Spleen (tissue), 11 donors: ENCODE data around the gene DHX38. TPM values are rescaled to one million over a fixed set of nuclear protein-coding genes. Genes with fewer than 3 reads are reported as not detected.

Experiments used
- DNase-seq: peaks from one replicate; pipeline ENCODE4 v3.0.0-alpha.2; 2020
- H3K27ac ChIP-seq, 8 donors: fragments of 200-600 bp; sonication (generic) in 7 of 8; 1 replicate in 4 of 8; 2 replicates in 4 of 8; pipeline versions ENCODE4 v1.5.0 to v1.8.0; 2016 to 2021; ENCODE audit warnings: inconsistent platforms in 4 of 8, mild to moderate bottlenecking in 4 of 8, moderate library complexity in 1 of 8
- H3K27me3 ChIP-seq, 7 donors: fragments of 200-600 bp; sonication (generic) in 6 of 7; replicated peaks in 1 of 7; 1 replicate in 4 of 7; 2 replicates in 3 of 7; pipeline versions ENCODE4 v1.5.0 to v1.8.0; 2016 to 2021; ENCODE audit warnings: inconsistent platforms in 3 of 7, mild to moderate bottlenecking in 1 of 7
- H3K36me3 ChIP-seq, 6 donors: fragments of 200-600 bp; sonication (generic) in 5 of 6; 1 replicate in 4 of 6; 2 replicates in 2 of 6; pipeline versions ENCODE4 v1.5.0 to v1.8.0; 2016 to 2021; ENCODE audit warnings: inconsistent platforms in 2 of 6
- H3K4me1 ChIP-seq, 6 donors: fragments of 200-600 bp; sonication (generic) in 5 of 6; 1 replicate in 3 of 6; 2 replicates in 3 of 6; pipeline versions ENCODE4 v1.5.0 to v1.8.0; 2016 to 2021; ENCODE audit warnings: inconsistent platforms in 3 of 6
- H3K4me3 ChIP-seq, 8 donors: fragments of 200-600 bp; sonication (generic) in 7 of 8; 1 replicate in 4 of 8; 2 replicates in 4 of 8; pipeline versions ENCODE4 v1.5.0 to v1.8.0; 2016 to 2021; ENCODE audit warnings: inconsistent platforms in 4 of 8, mild to moderate bottlenecking in 4 of 8, moderate library complexity in 2 of 8
- H3K9me3 ChIP-seq, 8 donors: fragments of 200-600 bp; sonication (generic) in 7 of 8; 1 replicate in 4 of 8; 2 replicates in 4 of 8; pipeline versions ENCODE4 v1.5.0 to v1.8.0; 2016 to 2021; ENCODE audit warnings: inconsistent platforms in 4 of 8
- CTCF ChIP-seq, 11 experiments: fragments of 200-600 bp in 7 of 11; fragments of 450-650 bp in 4 of 11; sonication (generic) in 4 of 11; IDR thresholded peaks in 8 of 11; conservative IDR thresholded peaks in 3 of 11; 1 replicate in 7 of 11; 2 replicates in 4 of 11; pipeline versions ENCODE4 v1.4.0 to v1.8.0; 2016 to 2021; ENCODE audit warnings: antibody characterized with exemption in 11 of 11, inconsistent platforms in 4 of 11, mild to moderate bottlenecking in 1 of 11
- POLR2A ChIP-seq, 3 donors: fragments of 450-650 bp; IDR thresholded peaks; one replicate each; pipeline ENCODE4 v1.5.1; 2017; ENCODE audit warnings: antibody characterized with exemption in 3 of 3, mild to moderate bottlenecking in 1 of 3
- POLR2AphosphoS5 ChIP-seq, 3 donors: sonication (generic); formaldehyde crosslinking; IDR thresholded peaks; one replicate each; pipeline ENCODE4 v1.5.1; 2017; ENCODE audit warnings: antibody characterized with exemption in 3 of 3
- WGBS, 5 donors: extraction: QIAGEN DNeasy Blood & Tissue Kit in 3 of 5; methylation state at CpG; one replicate each; pipeline versions ENCODE4 v1.1.5 to v1.1.7; 2013 to 2018; 5-methylcytosine and 5-hydroxymethylcytosine counted together
- intact Hi-C: fragments of 100-400 bp; cut with DNase I; formaldehyde crosslinking; loops from one replicate; pipeline ENCODE4 v1.15.0; 2023; ENCODE audit warnings: low total_unique reads
- polyA plus RNA-seq, 3 donors: library from polyadenylated mRNA; stranded (reverse); fragments of 200-250 nt; gene quantifications; one replicate each; pipeline ENCODE4 v1.2.1, GENCODE V29; 2013
- total RNA-seq, 7 donors: library from RNA; depleted of rRNA in 3 of 7; stranded (reverse); fragments of >200 nt in 3 of 7; fragmentation: NEBNext Ultra II Directional in 4 of 7; extraction: Animal tissue kit (Norgen Biotek cat#: 25700) in 4 of 7; gene quantifications; one replicate each; pipeline versions ENCODE4 v1.1.0 to v1.2.1, GENCODE V29; 2016 to 2021
- donor health status: healthy with polysubstance abuse.
- donor health status: DM: no; HTN: no; CAD: no; lungs with moderate emphysema.
- donor health status: DM: no; HTN: no; CAD: no.
- donor health status: Bipolar disorder and iron deficiency.
- donor health status: healthy.
- donor health status: DM: no; HTN: no; CAD: no.
- donor health status: DM: yes; HTN: yes; CAD: no.

Gene DHX38
- total and polyA plus RNA-seq, 10 donors, result 28.5 to 89.3 (median 70.1) TPM

DNA sequence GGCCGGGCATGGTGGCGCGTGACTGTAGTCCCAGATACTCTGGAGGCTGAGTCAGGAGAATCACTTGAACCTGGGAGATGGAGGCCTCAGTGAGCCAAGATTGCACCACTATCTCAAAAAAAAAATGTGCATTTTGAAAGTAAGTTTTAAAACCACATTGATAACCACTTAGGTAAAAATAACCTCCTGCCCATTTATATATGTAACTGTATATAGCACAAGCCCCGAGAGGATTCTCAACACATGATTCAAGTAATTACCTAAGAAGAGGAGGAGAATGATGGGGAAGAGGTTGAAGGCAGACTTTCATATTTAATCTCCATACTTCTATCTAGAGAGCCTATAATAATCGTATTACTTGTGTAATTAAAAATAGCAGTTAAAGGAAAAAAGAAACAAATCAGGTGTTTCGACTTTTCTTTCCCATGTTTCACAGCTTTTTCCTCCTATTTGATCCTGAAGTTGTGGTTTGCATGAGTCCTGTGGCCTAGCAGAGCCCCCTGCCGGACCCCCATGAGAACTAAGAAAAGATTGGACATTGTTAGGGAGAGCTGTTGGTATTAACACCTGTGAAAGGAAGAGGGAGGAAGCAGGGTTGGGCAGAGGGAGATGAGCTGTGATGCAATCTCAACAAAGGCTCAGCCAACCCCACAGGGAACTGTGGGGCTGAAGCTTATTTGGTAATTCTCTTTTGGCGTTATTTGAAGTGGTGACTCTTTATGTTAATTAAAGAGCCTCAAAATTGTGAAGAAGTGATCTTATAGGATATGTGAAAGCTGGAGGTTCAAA, 56.2 kb downstream of the DHX38 start:
- Histone ChIP-seq H3K4me1 (no peaks in the 10 kb centered on the region), H3K36me3 (no peaks in the 10 kb centered on the region), H3K27me3 (no peaks in the 10 kb centered on the region), H3K27ac (no peak overlapping the region), H3K4me3 (no peak overlapping the region), H3K9me3 (peaks cover 0 to 12% (median 7%) of the 10 kb centered on the region in 8 donors)
- 71 to 74% (median 72%) methylated on average over 8 of the region's 8 CpGs for WGBS, 5 donors
- TF ChIP-seq POLR2A (IDR thresholded peaks at IDR 0.05) (no peak), CTCF (IDR thresholded peaks at IDR 0.05 in 8 of 11, conservative IDR thresholded peaks at IDR 0.05 in 3 of 11) (no peak), POLR2AphosphoS5 (IDR thresholded peaks at IDR 0.05) (no peak)
- intact Hi-C loops, result no loop called here
- DNase-seq, result no peak

DNA sequence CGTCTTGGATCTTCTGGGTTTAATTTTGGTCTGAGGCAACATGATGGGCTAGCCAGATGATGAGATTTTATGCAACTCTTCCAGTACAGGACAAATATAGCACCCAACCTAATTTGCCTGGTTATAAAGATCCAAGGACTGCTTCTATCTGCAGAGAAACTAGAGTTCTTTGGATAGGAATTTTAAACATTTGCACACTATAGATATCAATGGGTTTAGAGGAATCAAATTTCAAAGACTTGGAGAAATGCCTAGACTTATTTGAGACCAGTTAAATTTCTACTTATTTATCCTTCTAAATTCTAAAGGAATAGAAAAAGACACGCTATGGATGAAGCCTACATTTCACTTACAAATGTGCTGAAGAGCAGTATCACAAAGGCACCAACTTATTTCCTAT, 65.7 kb downstream of the DHX38 start:
- intact Hi-C loops, result no loop called here
- Histone ChIP-seq H3K4me1 (no peaks in the 10 kb centered on the region), H3K27ac (no peak overlapping the region), H3K4me3 (no peak overlapping the region), H3K27me3 (no peaks in the 10 kb centered on the region), H3K36me3 (no peaks in the 10 kb centered on the region), H3K9me3 (no peaks in the 10 kb centered on the region)
- TF ChIP-seq CTCF (IDR thresholded peaks at IDR 0.05 in 8 of 11, conservative IDR thresholded peaks at IDR 0.05 in 3 of 11) (no peak), POLR2AphosphoS5 (IDR thresholded peaks at IDR 0.05) (no peak), POLR2A (IDR thresholded peaks at IDR 0.05) (no peak)
- DNase-seq, result no peak
- WGBS, 5 donors, result 71 to 83% (median 72%) methylated on average over 2 of the region's 2 CpGs

GRCh38 chr16:72159801-72160200, 66.2 kb downstream of the DHX38 start:
- no peak for TF ChIP-seq POLR2AphosphoS5 (IDR thresholded peaks at IDR 0.05)
- TF ChIP-seq POLR2A (IDR thresholded peaks at IDR 0.05), result no peak
- TF ChIP-seq CTCF (IDR thresholded peaks at IDR 0.05 in 8 of 11, conservative IDR thresholded peaks at IDR 0.05 in 3 of 11), result no peak
- WGBS, 5 donors, result 62 to 81% (median 73%) methylated on average over 2 of the region's 2 CpGs
- Histone ChIP-seq H3K9me3 (no peaks in the 10 kb centered on the region), H3K27me3 (no peaks in the 10 kb centered on the region), H3K36me3 (no peaks in the 10 kb centered on the region), H3K27ac (no peak overlapping the region), H3K4me3 (no peak overlapping the region), H3K4me1 (no peaks in the 10 kb centered on the region)
- no peak for DNase-seq
- intact Hi-C loops, result no loop called here

DNA sequence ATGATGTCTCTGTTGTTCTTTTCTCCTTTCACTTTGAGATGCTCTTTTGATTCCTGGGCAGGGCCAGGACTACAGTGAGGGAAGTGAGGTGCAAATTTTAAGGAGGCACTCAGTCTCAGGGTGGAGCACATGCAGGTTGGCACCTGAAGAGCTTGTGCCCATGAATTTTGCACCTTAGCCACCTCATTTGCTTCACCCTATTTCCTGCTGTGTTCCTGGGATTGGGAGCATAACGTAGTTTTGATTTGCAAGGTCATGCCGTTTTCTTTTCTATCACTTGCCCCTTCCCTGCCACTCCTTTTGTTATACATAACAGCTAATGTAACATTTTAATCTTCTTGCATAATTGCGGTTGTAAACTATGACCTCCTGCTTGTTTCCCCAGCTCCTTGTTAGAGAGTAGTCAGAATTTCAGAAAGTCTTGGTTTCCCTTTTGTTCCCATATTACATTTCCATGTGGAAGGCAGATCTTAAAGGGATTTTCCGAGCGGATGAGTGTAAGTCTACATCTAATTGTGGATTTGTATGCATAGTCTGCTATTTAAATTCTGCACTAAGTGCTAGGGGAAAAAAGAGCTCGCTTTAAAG, 68.6 kb downstream of the DHX38 start:
- Histone ChIP-seq H3K4me1 (no peaks in the 10 kb centered on the region), H3K9me3 (no peaks in the 10 kb centered on the region), H3K4me3 (no peak overlapping the region), H3K27ac (no peak overlapping the region), H3K27me3 (no peaks in the 10 kb centered on the region), H3K36me3 (no peaks in the 10 kb centered on the region)
- intact Hi-C loops, result no loop called here
- TF ChIP-seq POLR2AphosphoS5 (IDR thresholded peaks at IDR 0.05) (no peak), POLR2A (IDR thresholded peaks at IDR 0.05) (no peak), CTCF (IDR thresholded peaks at IDR 0.05 in 8 of 11, conservative IDR thresholded peaks at IDR 0.05 in 3 of 11) (no peak)
- WGBS, 5 donors, result 71 to 80% (median 75%) methylated on average over 6 of the region's 6 CpGs
- no peak for DNase-seq
